Measurements from ENCODE around the gene ELOB.

ELOB gene

DNA sequence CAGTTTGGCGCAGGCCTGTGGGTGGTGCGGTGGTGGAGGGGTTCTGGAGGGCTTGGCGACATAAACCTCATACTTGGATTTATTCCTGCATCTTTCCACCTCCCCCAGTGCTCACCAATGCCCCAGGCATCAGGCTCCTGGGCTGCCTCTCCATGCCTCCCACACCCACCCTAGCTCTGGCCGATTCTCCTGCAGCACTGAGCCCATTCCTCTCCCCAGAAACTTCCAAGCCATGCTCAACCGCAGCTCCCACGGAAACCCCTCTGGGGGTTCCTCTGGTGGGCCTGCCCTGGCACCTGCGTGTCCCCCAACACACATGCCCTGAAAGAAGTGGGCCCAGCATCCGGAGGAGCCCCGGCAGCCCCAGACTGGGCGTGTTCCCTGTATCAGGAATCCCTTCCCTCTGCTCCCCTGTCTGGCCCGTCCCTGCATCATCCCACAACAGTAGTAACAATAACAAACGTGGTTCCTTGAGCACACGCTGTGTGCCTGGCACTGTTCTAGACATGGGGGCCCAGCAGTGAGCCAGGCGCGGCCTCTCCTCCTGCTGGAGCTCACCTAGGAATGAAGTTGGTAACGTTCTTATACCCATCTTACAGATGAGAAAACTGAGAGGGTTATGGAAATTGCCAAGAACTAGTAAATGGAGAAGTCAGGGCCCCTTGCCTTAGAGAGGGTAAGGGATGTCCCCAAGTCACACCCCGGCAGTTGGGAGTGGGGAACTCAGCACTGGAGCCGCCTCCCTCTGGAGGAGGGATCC, 42.3 kb upstream of the ELOB start:
- no peak overlapping the region for H3K27ac ChIP-seq (ENCODE audit: low read depth, low read length)
- no peaks in the 10 kb centered on the region for H3K36me3 ChIP-seq (ENCODE audit: insufficient read depth, low read length)
- H3K27me3 ChIP-seq (ENCODE audit: insufficient read depth, low read length): peaks cover 15% of the 10 kb centered on the region

DNA sequence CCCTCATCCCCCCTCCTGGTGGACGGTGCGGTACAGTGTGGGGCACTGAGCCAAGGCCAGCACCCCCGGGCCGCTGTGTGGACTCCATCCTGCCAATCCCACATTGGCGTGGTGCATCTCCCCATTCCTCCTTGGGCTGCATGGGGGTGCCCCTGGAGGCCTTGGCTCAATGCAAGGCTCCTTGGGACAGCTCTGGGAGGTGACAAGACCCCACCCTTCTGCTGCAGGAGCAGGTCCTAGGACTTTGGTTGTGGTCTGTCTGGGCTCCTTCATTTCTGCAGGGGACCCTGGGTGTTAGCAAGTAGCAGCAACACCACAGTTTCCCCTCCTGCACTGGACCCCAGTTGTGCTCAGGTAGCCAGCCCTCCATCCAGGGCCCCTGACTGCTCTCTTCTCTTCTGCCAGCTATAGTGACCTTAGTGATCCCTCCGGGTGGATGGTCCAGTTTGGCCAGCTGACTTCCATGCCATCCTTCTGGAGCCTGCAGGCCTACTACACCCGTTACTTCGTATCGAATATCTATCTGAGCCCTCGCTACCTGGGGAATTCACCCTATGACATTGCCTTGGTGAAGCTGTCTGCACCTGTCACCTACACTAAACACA, 41.3 kb upstream of the ELOB start:
- Histone ChIP-seq H3K79me2 (ENCODE audit: control insufficient read depth, insufficient read depth, low read length, unreplicated experiment) (no peaks in the 10 kb centered on the region), H3K4me3 (ENCODE audit: low read depth, low read length) (no peak overlapping the region), H2AFZ (ENCODE audit: low read length, unreplicated experiment) (no peak overlapping the region), H3K36me3 (ENCODE audit: insufficient read depth, low read length) (no peaks in the 10 kb centered on the region), H3K27me3 (ENCODE audit: insufficient read depth, low read length) (peaks cover 15% of the 10 kb centered on the region), H3K27ac (ENCODE audit: low read depth, low read length) (no peak overlapping the region), H3K4me1 (ENCODE audit: control insufficient read depth, insufficient read depth, low read length, unreplicated experiment) (no peaks in the 10 kb centered on the region)

More for the DNA sequence above, 42.3 kb upstream of the ELOB start:
- Histone ChIP-seq H3K4me3 (ENCODE audit: low read depth, low read length) (no peak overlapping the region), H3K4me1 (ENCODE audit: control insufficient read depth, insufficient read depth, low read length, unreplicated experiment) (no peaks in the 10 kb centered on the region), H2AFZ (ENCODE audit: low read length, unreplicated experiment) (no peak overlapping the region), H3K79me2 (ENCODE audit: control insufficient read depth, insufficient read depth, low read length, unreplicated experiment) (no peaks in the 10 kb centered on the region)

DNA sequence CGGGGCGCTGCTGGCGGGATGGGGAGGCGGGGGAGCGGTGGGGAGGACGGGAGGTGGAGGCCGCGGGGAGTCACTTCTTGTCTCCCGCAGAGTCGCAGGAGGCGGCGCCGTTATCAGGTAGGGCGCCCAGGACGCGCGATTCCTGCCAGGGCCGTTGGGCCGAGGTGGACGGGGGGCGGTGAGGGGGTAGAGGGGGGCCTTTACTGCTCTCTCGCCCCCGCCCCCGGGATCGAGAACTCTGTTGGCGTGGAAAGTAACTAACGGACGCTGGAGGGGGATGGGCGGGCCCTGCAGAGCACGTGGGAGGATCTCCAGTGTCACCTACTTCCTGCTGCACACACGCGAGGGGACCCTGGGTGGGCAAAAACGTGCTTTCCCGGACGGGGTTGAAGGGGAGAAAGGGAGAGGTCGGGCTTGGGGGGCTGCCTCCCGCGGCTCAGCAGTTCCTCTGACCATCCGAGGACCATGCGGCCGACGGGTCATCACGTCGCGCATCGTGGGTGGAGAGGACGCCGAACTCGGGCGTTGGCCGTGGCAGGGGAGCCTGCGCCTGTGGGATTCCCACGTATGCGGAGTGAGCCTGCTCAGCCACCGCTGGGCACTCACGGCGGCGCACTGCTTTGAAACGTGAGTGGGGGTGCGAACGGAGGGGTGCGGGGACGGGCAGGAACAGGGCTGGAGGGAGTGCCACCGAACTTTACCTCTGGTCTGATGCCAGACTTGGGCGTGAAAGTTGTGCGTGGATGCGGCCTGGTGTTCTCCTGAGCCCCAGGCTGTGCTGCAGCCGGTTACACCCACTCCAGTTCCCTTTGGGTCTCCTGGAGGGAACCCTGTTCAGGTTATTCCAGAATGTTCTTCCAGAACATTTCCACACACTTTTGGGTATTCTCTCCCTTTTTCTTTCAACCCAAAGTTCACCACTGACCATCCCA, 40.5 kb upstream of the ELOB start:
- Histone ChIP-seq H2AFZ (ENCODE audit: low read length, unreplicated experiment) (no peak overlapping the region), H3K79me2 (ENCODE audit: control insufficient read depth, insufficient read depth, low read length, unreplicated experiment) (no peaks in the 10 kb centered on the region), H3K4me1 (ENCODE audit: control insufficient read depth, insufficient read depth, low read length, unreplicated experiment) (no peaks in the 10 kb centered on the region), H3K4me3 (ENCODE audit: low read depth, low read length) (peak overlapping the region; percentile 40; the same call in 1 of the 2 replicates), H3K36me3 (ENCODE audit: insufficient read depth, low read length) (no peaks in the 10 kb centered on the region), H3K27me3 (ENCODE audit: insufficient read depth, low read length) (peaks cover 15% of the 10 kb centered on the region), H3K27ac (ENCODE audit: low read depth, low read length) (no peak overlapping the region)

DNA sequence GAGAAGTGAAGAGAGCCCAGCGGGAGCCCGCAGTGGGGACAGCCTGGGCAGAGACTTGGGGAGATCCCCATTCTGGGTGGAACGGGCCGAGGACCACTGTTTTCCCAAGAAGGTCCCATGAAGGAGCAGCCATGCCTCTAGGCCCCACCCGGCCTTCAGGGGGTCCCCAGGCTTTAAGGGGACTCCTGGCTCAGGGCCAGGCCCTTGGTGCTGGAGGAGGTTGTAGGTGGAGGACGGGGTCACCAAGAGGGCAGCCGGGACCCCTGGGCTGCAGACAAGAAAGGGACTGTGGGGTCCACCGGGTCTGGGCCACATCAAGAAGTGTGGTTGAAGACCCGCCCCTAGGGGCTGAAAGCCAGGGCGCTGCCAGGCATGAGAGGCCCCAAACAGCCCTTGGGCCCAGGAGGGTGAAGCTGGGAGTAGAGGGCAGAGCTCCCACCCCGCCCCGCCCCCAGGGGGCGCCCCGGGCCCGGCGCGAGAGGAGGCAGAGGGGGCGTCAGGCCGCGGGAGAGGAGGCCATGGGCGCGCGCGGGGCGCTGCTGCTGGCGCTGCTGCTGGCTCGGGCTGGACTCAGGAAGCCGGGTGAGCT, 39.8 kb upstream of the ELOB start, which contains the start of gene PRSS21:
Gene PRSS21 (plus strand): TSS at position 487 of the 589 bp plus-strand sequence. CDS start 32 bp downstream, at position 519.
- Histone ChIP-seq H2AFZ (ENCODE audit: low read length, unreplicated experiment) (no peak within 1 kb of the TSS), H3K4me1 (ENCODE audit: control insufficient read depth, insufficient read depth, low read length, unreplicated experiment) (no peaks in the 10 kb centered on the region), H3K36me3 (ENCODE audit: insufficient read depth, low read length) (no peaks in the 10 kb centered on the region), H3K79me2 (ENCODE audit: control insufficient read depth, insufficient read depth, low read length, unreplicated experiment) (no peaks in the 10 kb centered on the region), H3K27me3 (ENCODE audit: insufficient read depth, low read length) (peaks cover 17% of the 10 kb centered on the region), H3K27ac (ENCODE audit: low read depth, low read length) (no peak within 1 kb of the TSS), H3K4me3 (ENCODE audit: low read depth, low read length) (peak within 1 kb of the TSS; percentile 40; the same call in 1 of the 2 replicates)

DNA sequence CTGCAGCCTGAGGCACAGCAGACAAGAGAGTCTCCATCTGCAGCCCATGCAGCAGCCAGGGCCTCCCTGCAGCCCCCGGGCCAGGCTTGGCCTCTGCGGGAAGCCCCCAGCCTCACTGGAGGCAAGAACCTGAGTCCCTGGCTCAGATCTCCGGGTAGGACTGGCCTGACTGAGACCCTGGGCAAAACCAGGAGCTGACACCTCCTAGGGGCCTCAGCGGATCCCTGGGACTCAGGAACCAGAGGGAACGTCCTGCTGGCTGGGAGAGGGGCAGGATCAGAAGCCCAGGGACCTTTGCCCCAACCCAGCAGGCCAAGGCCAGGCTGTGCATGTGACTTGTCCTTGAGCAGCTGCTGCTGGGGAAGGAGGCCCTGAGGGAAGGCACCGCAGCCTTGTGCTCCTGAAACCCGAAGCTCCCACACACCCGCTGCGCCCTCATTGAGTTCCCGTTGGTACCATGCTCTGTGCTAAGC, 38.3 kb upstream of the ELOB start:
- H3K27ac ChIP-seq (ENCODE audit: low read depth, low read length): no peak overlapping the region
- H3K27me3 ChIP-seq (ENCODE audit: insufficient read depth, low read length): peaks cover 27% of the 10 kb centered on the region
- no peaks in the 10 kb centered on the region for H3K36me3 ChIP-seq (ENCODE audit: insufficient read depth, low read length)
- no peak overlapping the region for H2AFZ ChIP-seq (ENCODE audit: low read length, unreplicated experiment)
- no peaks in the 10 kb centered on the region for H3K79me2 ChIP-seq (ENCODE audit: control insufficient read depth, insufficient read depth, low read length, unreplicated experiment)
- H3K4me1 ChIP-seq (ENCODE audit: control insufficient read depth, insufficient read depth, low read length, unreplicated experiment): no peaks in the 10 kb centered on the region
- no peak overlapping the region for H3K4me3 ChIP-seq (ENCODE audit: low read depth, low read length)

DNA sequence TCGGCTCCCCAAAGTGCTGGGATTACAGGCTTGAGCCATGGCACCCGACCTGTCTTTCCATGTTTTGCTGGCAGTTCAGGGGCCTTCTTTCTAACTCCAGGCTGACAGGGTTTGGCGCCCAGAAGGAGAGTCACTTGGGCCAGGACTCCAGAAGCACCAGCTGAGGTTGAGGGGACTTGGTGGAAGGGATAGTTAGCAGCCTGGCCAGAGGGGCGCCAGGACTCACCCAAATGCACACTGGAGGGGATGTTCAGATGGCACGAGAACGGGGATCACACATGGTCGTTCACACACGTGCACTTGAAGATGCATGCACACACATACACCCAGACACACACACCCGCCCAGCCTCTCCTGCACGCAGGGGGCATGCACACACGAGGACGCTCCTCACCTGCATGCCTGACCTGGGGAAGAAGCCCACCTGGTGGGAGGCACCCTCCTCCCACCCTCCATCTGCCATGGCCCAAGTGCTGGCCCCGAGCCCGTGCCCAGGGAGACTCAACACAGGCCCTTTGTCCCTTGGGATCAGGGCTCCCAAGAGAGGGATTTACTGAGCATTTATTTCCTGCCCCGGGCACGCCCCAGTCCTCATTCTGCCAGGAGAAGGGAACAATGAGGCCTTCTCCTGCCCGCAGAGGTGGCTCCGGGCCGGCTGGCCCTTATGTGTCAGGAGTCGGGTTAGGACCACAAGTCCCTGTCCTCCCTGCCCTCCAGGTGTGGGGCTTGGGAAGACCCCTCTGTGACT, 37.6 kb upstream of the ELOB start:
- no peak overlapping the region for H2AFZ ChIP-seq (ENCODE audit: low read length, unreplicated experiment)
- H3K36me3 ChIP-seq (ENCODE audit: insufficient read depth, low read length): no peaks in the 10 kb centered on the region
- H3K79me2 ChIP-seq (ENCODE audit: control insufficient read depth, insufficient read depth, low read length, unreplicated experiment): no peaks in the 10 kb centered on the region
- H3K4me1 ChIP-seq (ENCODE audit: control insufficient read depth, insufficient read depth, low read length, unreplicated experiment): no peaks in the 10 kb centered on the region
- peaks cover 31% of the 10 kb centered on the region for H3K27me3 ChIP-seq (ENCODE audit: insufficient read depth, low read length)
- H3K27ac ChIP-seq (ENCODE audit: low read depth, low read length): no peak overlapping the region
- no peak overlapping the region for H3K4me3 ChIP-seq (ENCODE audit: low read depth, low read length)

DNA sequence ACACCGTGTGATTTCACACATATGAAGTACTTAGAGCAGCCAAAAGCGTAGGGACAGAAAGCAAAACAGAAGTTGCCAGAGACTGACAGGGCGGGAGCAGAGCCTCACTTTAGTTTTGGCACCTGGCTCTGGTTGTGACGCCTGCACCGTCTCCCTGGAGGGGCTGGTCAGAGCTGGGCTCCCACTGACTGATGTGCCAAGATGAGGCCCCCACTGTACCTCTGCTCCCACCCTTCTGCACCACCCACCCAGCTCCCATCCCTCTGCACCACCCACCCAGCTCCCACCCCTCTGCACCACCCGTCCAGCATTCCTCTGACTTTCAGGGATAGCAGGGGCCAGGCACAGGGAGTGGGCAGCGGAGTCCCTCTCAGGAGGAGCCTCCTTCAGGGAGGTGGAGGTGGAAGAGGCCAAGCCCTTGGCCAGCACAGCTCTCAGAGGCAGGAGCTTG, 36.7 kb upstream of the ELOB start:
- Histone ChIP-seq H3K36me3 (ENCODE audit: insufficient read depth, low read length) (no peaks in the 10 kb centered on the region), H3K79me2 (ENCODE audit: control insufficient read depth, insufficient read depth, low read length, unreplicated experiment) (no peaks in the 10 kb centered on the region), H3K27ac (ENCODE audit: low read depth, low read length) (no peak overlapping the region), H3K4me1 (ENCODE audit: control insufficient read depth, insufficient read depth, low read length, unreplicated experiment) (no peaks in the 10 kb centered on the region), H2AFZ (ENCODE audit: low read length, unreplicated experiment) (no peak overlapping the region), H3K27me3 (ENCODE audit: insufficient read depth, low read length) (peaks cover 34% of the 10 kb centered on the region), H3K4me3 (ENCODE audit: low read depth, low read length) (no peak overlapping the region)

DNA sequence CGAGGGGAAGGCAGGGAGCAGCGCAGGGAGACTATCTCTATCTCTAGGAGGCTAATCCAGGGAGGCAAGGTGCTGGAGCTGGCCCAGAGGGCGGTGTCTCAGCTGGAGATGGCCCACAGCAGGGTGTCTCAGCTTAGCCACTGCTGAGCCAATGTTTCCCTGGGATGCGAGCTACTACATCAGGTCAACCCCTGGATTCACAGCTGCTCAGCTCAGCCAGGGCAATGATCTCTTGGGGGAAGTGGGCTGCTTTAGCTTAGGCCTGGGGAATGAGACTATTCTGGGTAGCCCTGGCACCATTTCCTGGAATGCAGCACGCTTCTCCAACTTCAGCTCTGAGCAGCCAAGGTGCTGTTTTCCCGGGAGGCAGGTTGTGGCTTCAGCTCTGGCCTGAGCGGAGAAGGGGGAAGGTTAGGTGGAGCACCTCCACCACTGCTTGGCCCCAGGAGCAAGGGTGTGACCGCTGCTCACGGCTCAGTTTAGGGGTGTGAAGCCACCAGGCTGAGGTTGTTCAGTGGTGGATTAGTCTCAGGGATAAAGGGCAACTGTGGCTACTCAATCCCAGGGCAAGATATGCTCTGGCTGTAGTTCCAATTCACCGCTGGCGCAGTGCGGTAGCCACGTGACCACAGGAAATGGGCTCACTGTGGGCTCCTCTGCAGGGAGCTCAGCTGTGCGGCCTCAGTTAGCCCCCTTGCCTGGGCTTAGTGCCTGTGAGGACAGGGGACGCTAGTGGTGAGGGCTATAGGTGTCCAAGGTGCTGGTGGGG, 34.8 kb upstream of the ELOB start:
- no peak overlapping the region for H3K27ac ChIP-seq (ENCODE audit: low read depth, low read length)

DNA sequence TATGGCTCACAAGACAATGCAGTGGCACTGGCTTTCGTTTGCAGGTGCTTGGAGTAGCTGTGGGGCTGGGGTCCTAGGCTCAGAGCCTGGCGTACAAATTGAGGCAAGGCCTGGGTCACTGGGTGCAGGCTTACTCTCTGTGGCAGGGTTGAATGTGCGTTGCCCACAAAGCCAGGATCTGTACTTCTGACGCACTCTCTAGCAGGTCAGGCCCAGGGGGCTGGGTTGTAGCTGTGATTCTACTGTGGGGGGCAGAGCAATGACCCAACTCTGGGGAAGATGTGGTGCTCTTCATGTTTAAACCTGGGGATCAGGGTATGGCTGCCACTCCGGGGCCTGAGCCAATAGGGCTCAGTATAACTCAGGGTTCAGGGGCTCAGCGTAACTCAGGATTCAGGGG, 33.6 kb upstream of the ELOB start:
- Histone ChIP-seq H3K4me1 (ENCODE audit: control insufficient read depth, insufficient read depth, low read length, unreplicated experiment) (no peaks in the 10 kb centered on the region), H3K79me2 (ENCODE audit: control insufficient read depth, insufficient read depth, low read length, unreplicated experiment) (no peaks in the 10 kb centered on the region), H2AFZ (ENCODE audit: low read length, unreplicated experiment) (no peak overlapping the region), H3K27ac (ENCODE audit: low read depth, low read length) (no peak overlapping the region), H3K36me3 (ENCODE audit: insufficient read depth, low read length) (no peaks in the 10 kb centered on the region), H3K27me3 (ENCODE audit: insufficient read depth, low read length) (peaks cover 55% of the 10 kb centered on the region), H3K4me3 (ENCODE audit: low read depth, low read length) (no peak overlapping the region)

More for the DNA sequence above, 34.8 kb upstream of the ELOB start:
- Histone ChIP-seq H3K4me3 (ENCODE audit: low read depth, low read length) (no peak overlapping the region), H3K36me3 (ENCODE audit: insufficient read depth, low read length) (no peaks in the 10 kb centered on the region), H3K4me1 (ENCODE audit: control insufficient read depth, insufficient read depth, low read length, unreplicated experiment) (no peaks in the 10 kb centered on the region), H3K79me2 (ENCODE audit: control insufficient read depth, insufficient read depth, low read length, unreplicated experiment) (no peaks in the 10 kb centered on the region), H3K27me3 (ENCODE audit: insufficient read depth, low read length) (peaks cover 43% of the 10 kb centered on the region), H2AFZ (ENCODE audit: low read length, unreplicated experiment) (no peak overlapping the region)

All from ACC112 (cell line).